Subcutaneous adipose tissue (tissue), 4 donors: ENCODE data around the gene UBE2K. TPM values are rescaled to one million over a fixed set of nuclear protein-coding genes. Genes with fewer than 3 reads are reported as not detected.

ENCODE experiments used
- CTCF ChIP-seq: fragments of 450-650 bp; IDR thresholded peaks from one replicate; pipeline ENCODE4 v1.5.1; 2016; ENCODE audit warnings: low read depth, mild to moderate bottlenecking, control low read depth, antibody characterized with exemption, moderate library complexity
- total RNA-seq, 4 donors: library from RNA; depleted of rRNA; stranded (reverse); fragments of >200 nt; gene quantifications; one replicate each; pipeline ENCODE4 v1.1.0, GENCODE V29; 2016

Gene UBE2K
- total RNA-seq, 4 donors from 2014 or later: 25.8 to 44.3 (median 30.3) TPM

GRCh38 chr4:39702716-39703115, 4.8 kb downstream of the UBE2K start:
- no peak for TF ChIP-seq CTCF

- no peak for TF ChIP-seq CTCF
Observed at GRCh38 chr4:39706334-39706733, 8.4 kb downstream of the UBE2K start.

GRCh38 chr4:39706741-39707511, 9.0 kb downstream of the UBE2K start:
- no peak for TF ChIP-seq CTCF

- no peak for TF ChIP-seq CTCF
Observed at GRCh38 chr4:39710098-39710896, 12.4 kb downstream of the UBE2K start.

- no peak for TF ChIP-seq CTCF
Observed at GRCh38 chr4:39712819-39713607, 15.1 kb downstream of the UBE2K start.

- TF ChIP-seq CTCF: no peak
Observed at GRCh38 chr4:39713691-39714090, 15.8 kb downstream of the UBE2K start.

GRCh38 chr4:39714166-39714565, 16.2 kb downstream of the UBE2K start:
- no peak for TF ChIP-seq CTCF
